Testis (tissue), 3 donors: ENCODE results near the gene MYL1. TPM values are rescaled to one million over a fixed set of nuclear protein-coding genes. Genes with fewer than 3 reads are reported as not detected.

Experiments used
- DNase-seq: peaks from one replicate; pipeline ENCODE4 v3.0.0-alpha.2; 2019
- H3K27ac ChIP-seq, 2 donors: fragments of 200-600 bp; sonication (generic); one replicate each; pipeline ENCODE4 v1.5.1; 2019
- H3K27me3 ChIP-seq: fragments of 200-600 bp; sonication (generic); one replicate; pipeline ENCODE4 v1.5.1; 2019
- H3K36me3 ChIP-seq: fragments of 200-600 bp; sonication (generic); one replicate; pipeline ENCODE4 v1.5.1; 2017; ENCODE audit warnings: low read depth; ENCODE audit errors: missing control alignments
- H3K4me1 ChIP-seq: fragments of 200-600 bp; sonication (generic); one replicate; pipeline ENCODE4 v1.5.1; 2019
- H3K4me3 ChIP-seq, 2 donors: fragments of 200-600 bp; sonication (generic); one replicate each; pipeline ENCODE4 v1.5.1; 2017 to 2019
- H3K9me3 ChIP-seq: fragments of 200-600 bp; sonication (generic); one replicate; pipeline ENCODE4 v1.5.1; 2017
- POLR2A ChIP-seq: fragments of 450-650 bp; IDR thresholded peaks from one replicate; pipeline ENCODE4 v1.6.1; 2017; ENCODE audit warnings: antibody characterized with exemption, mild to moderate bottlenecking, moderate library complexity
- WGBS, 2 donors: methylation state at CpG; one replicate each; pipeline ENCODE4 v1.1.5; 2018; 5-methylcytosine and 5-hydroxymethylcytosine counted together
- intact Hi-C: fragments of 100-400 bp; cut with DNase I; formaldehyde crosslinking; loops from one replicate; pipeline ENCODE4 v1.15.1; 2023; ENCODE audit warnings: low total_unique reads
- polyA plus RNA-seq: library from polyadenylated mRNA; stranded (reverse); fragments of 350-450 nt; fragmentation: Illumina TruSeq; extraction: RNeasy Lipid Tissue Mini Kit (QIAGEN cat#74804); gene quantifications from one replicate; pipeline ENCODE4 v1.2.3, GENCODE V29; 2014; ENCODE audit warnings: low read depth, low replicate concordance; ENCODE audit not compliant: insufficient read depth
- total RNA-seq, 2 donors: library from RNA; depleted of rRNA; stranded (reverse); fragments of >200 nt; gene quantifications; one replicate each; pipeline ENCODE4 v1.2.3, GENCODE V29; 2016
- TF ChIP-seq, protein P1 (sequence below), 3 experiments: fragments of 450-650 bp in 2 of 3; fragments of 200-600 bp in 1 of 3; sonication (generic) in 1 of 3; IDR thresholded peaks; one replicate each; pipeline ENCODE4 v1.5.1; 2016 to 2019; ENCODE audit warnings: antibody characterized with exemption in 3 of 3, mild to moderate bottlenecking in 2 of 3, moderate library complexity in 1 of 3

The MYL1 gene
- total and polyA plus RNA-seq, 3 donors from 2014 or later = 33.1 TPM; not detected in 2

DNA sequence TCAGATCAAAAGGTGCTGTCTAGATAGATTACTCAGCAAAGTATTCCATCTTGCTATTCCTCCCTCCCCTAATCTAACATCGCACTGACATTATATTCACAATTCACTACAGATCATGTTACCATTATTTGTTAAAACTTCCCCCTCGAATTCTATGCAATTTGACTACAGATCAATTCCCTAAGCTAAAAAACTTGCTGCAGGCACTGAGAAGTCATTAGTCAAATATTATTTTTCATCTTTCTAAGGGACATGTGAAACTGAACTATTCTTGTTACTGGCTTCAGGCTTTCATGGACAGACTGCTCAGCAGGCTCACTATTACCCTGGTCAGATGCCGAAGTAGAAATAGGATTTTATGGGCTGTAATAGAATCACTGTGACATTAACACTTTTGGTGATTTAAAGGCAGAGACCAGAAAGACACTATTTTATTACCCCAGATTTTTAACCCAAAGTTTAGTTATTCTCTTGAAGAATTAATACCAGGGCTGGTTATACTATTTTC, 15.1 kb downstream of the MYL1 start:
- WGBS, 2 donors = 69 to 72% methylated on average over 3 of the region's 3 CpGs
- Histone ChIP-seq H3K27ac (no peak overlapping the region), H3K27me3 (no peaks in the 10 kb centered on the region), H3K36me3 (no peaks in the 10 kb centered on the region), H3K4me1 (no peaks in the 10 kb centered on the region), H3K4me3 (no peak overlapping the region), H3K9me3 (no peaks in the 10 kb centered on the region)
- intact Hi-C loops = no loop called here
- no peak for DNase-seq
- TF ChIP-seq, protein P1, sequence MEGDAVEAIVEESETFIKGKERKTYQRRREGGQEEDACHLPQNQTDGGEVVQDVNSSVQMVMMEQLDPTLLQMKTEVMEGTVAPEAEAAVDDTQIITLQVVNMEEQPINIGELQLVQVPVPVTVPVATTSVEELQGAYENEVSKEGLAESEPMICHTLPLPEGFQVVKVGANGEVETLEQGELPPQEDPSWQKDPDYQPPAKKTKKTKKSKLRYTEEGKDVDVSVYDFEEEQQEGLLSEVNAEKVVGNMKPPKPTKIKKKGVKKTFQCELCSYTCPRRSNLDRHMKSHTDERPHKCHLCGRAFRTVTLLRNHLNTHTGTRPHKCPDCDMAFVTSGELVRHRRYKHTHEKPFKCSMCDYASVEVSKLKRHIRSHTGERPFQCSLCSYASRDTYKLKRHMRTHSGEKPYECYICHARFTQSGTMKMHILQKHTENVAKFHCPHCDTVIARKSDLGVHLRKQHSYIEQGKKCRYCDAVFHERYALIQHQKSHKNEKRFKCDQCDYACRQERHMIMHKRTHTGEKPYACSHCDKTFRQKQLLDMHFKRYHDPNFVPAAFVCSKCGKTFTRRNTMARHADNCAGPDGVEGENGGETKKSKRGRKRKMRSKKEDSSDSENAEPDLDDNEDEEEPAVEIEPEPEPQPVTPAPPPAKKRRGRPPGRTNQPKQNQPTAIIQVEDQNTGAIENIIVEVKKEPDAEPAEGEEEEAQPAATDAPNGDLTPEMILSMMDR (IDR thresholded peaks at IDR 0.05) = no peak
- TF ChIP-seq POLR2A = no peak

DNA sequence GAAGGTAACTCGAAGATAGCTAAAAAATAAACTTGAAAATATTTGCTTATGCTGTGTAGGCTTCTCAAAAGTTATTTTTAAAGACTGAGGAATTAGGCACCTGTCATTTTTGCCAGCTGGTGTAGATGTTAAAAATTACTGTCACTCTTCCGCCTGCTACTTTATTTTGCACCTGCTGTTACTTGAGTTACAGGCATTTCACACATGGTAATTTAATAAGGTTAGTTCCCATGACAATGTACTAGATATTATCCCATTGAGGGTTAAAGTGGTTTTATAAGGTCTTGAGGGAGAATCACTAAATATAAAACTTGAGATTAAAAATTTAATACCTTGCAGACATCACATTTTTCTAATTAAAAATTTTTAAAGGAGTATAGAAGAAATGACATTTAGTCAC, 26.6 kb downstream of the MYL1 start:
- intact Hi-C loops = no loop called here
- Histone ChIP-seq H3K27ac (no peak overlapping the region), H3K36me3 (no peaks in the 10 kb centered on the region), H3K27me3 (no peaks in the 10 kb centered on the region), H3K9me3 (no peaks in the 10 kb centered on the region), H3K4me3 (no peak overlapping the region), H3K4me1 (no peaks in the 10 kb centered on the region)
- TF ChIP-seq, protein P1 (IDR thresholded peaks at IDR 0.05) = no peak
- TF ChIP-seq POLR2A = no peak
- no peak for DNase-seq
- 84 to 86% methylated on average over 2 of the region's 2 CpGs for WGBS, 2 donors

DNA sequence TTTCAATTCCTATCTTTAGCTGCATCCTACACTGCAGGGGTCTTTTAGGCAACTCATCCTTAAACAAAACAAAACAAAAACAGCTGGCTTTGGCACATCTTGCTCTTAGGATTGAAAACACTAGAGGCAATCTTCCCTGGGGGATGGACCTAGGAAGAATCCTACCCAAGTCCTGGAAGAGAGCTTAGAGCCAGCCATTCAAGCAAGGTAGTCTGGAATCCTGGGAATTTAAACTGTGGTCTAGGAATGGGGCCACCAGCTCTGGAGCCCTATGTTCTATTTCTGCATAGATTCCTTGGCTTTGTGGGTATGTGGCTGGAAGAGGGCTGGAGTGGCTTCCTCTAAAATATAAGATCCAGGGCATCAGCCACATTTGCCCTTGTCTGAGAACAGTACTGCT, 27.7 kb downstream of the MYL1 start:
- H3K27me3 ChIP-seq = no peaks in the 10 kb centered on the region

DNA sequence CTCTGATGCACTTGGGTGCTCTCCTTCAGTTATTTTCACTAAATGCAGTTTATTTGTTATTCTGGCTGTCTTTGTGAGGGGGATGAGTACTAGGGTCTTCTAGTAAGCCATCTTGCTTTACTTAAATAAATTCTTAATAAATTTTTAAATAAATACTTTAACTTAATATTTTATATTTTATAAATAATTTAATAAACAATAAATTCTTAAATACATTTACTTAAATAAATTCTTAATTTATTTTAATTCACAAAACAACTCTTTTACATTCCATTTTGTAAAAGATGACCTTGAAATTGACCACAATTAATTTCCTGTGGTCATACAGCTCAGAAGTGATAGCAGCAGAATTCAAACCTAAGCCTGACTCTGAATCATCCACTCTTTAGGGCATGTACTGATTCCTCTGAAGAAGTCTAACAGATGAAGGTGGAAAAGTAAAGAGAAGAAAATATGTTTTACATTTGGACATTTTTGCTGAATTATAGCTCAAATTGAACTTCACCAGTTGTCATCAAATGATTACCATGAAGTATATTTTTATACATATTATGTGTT, 28.8 kb downstream of the MYL1 start:
- Histone ChIP-seq H3K4me1 (no peaks in the 10 kb centered on the region), H3K36me3 (no peaks in the 10 kb centered on the region), H3K27ac (no peak overlapping the region), H3K27me3 (no peaks in the 10 kb centered on the region), H3K4me3 (no peak overlapping the region), H3K9me3 (no peaks in the 10 kb centered on the region)
- intact Hi-C loops = no loop called here
- DNase-seq = no peak
- TF ChIP-seq, protein P1 (IDR thresholded peaks at IDR 0.05) = no peak
- TF ChIP-seq POLR2A = no peak

More for the DNA sequence above, 27.7 kb downstream of the MYL1 start:
- H3K9me3 ChIP-seq = no peaks in the 10 kb centered on the region
- intact Hi-C loops = no loop called here
- no peak for TF ChIP-seq POLR2A
- TF ChIP-seq, protein P1 (IDR thresholded peaks at IDR 0.05) = no peak
- no peaks in the 10 kb centered on the region for H3K36me3 ChIP-seq
- H3K4me1 ChIP-seq = no peaks in the 10 kb centered on the region
- no peak for DNase-seq
- no peak overlapping the region for H3K4me3 ChIP-seq
- no peak overlapping the region for H3K27ac ChIP-seq

DNA sequence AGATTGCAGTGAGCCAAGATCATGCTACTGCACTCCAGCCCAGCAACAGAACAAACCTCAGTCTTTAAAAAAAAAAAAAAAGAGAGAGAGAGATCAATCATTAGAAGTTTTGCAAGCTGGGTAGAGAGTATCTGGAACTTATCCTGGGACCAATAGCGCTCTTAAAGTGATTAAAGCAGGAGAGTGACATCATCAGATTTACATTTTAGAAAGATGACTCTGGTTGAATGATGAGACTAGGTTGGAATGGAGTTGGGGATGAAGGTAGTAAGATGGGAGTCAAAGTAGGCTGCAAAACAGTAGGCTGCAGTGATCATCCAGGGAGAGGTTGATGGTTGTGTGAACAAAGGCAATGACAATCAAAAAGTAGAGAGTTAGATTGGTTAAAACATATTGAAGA, 37.8 kb downstream of the MYL1 start:
- Histone ChIP-seq H3K27me3 (no peaks in the 10 kb centered on the region), H3K27ac (no peak overlapping the region), H3K4me3 (no peak overlapping the region), H3K9me3 (no peaks in the 10 kb centered on the region), H3K4me1 (no peaks in the 10 kb centered on the region), H3K36me3 (no peaks in the 10 kb centered on the region)
- DNase-seq = no peak
- no peak for TF ChIP-seq POLR2A
- TF ChIP-seq, protein P1 (IDR thresholded peaks at IDR 0.05) = no peak
- intact Hi-C loops = no loop called here
- 97 to 100% methylated on average over 1 of the region's 1 CpG for WGBS, 2 donors
